ENCODE results near the gene NAGK. TPM values are rescaled to one million over a fixed set of nuclear protein-coding genes. Genes with fewer than 3 reads are reported as not detected.

Gene NAGK
- total and polyA plus RNA-seq, 9 of the 15 experiments (the other 6 are each of a cell fraction or from before 2014, with no cell fraction given): 4.9 to 14.9 (median 10.6) TPM

DNA sequence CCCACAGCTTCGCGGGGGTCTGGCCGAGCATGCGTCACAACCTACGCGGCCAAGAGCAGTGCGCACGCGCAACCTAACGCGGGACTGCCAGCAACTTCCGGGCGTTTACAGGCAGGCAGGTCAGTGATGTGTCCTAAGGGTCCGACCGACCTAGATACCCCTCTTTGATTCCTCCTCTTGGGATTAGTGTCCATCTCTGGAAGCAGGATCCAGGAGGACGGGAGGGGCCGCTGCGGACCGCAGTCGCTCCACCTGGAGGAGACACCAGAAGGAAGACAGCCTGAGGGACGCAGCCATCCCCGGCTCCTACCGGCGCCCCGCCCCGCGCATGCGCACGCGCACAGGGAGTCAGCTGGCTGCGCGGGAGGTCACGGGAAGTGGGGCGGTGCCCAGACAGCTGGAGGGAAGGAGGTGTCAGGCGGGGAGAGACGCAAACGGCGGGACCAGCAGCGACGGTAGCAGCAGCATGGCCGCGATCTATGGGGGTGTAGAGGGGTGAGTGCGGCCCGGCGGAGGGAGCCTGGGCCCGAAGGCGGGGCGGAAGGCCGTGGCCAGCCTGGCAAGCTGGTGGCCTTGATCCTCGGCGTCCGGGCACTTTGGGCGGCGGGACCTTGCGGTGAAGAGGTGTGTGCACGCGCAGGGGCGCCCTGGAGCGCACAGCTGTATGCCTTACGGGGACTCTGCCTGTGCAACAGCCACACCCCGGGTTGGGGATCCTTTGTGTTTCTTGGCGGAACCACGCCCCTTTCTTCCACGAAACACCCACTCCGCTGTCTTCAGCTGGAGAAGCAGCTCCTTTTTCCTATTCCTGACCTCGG, at the start of gene NAGK (continued):
- TF ChIP-seq, protein P1, sequence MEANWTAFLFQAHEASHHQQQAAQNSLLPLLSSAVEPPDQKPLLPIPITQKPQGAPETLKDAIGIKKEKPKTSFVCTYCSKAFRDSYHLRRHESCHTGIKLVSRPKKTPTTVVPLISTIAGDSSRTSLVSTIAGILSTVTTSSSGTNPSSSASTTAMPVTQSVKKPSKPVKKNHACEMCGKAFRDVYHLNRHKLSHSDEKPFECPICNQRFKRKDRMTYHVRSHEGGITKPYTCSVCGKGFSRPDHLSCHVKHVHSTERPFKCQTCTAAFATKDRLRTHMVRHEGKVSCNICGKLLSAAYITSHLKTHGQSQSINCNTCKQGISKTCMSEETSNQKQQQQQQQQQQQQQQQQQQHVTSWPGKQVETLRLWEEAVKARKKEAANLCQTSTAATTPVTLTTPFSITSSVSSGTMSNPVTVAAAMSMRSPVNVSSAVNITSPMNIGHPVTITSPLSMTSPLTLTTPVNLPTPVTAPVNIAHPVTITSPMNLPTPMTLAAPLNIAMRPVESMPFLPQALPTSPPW (CRISPR knock-in tag; IDR thresholded peaks at IDR 0.05): peak; percentile 79
- TF ChIP-seq ZBED1 (IDR thresholded peaks at IDR 0.05) (no peak; the same call in 1 of the 2 replicates), CBX8 (IDR thresholded peaks at IDR 0.05; ENCODE audit: borderline replicate concordance, extremely low read depth, low read depth, low read length, poor library complexity, severe bottlenecking) (no peak), MXI1 (IDR thresholded peaks at IDR 0.05; ENCODE audit: low read depth, low read length) (peak; percentile 68; the same call in 1 of the 2 replicates), RNF2 (IDR thresholded peaks at IDR 0.05) (peak; percentile 87), SIN3A (IDR thresholded peaks at IDR 0.05; ENCODE audit: borderline replicate concordance in 2 of 2, control insufficient read depth in 1 of 2, low read depth in 2 of 2, low read length in 2 of 2) (peak; percentile 98 to 99), GTF2E2 (tag; IDR thresholded peaks at IDR 0.05) (peak; percentile 94), NR2F6 (CRISPR knock-in tag; IDR thresholded peaks at IDR 0.05) (no peak), ZNF263 (CRISPR knock-in tag; IDR thresholded peaks at IDR 0.05; ENCODE audit: borderline replicate concordance) (no peak; the same call in 1 of the 2 replicates), COPS2 (conservative IDR thresholded peaks at IDR 0.05) (no peak), ESRRA (IDR thresholded peaks at IDR 0.05; ENCODE audit: borderline replicate concordance, low read depth) (peak; percentile 65)
- TF ChIP-seq, protein P2, sequence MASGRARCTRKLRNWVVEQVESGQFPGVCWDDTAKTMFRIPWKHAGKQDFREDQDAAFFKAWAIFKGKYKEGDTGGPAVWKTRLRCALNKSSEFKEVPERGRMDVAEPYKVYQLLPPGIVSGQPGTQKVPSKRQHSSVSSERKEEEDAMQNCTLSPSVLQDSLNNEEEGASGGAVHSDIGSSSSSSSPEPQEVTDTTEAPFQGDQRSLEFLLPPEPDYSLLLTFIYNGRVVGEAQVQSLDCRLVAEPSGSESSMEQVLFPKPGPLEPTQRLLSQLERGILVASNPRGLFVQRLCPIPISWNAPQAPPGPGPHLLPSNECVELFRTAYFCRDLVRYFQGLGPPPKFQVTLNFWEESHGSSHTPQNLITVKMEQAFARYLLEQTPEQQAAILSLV (tag; IDR thresholded peaks at IDR 0.05): no peak
- TF ChIP-seq, protein P3, sequence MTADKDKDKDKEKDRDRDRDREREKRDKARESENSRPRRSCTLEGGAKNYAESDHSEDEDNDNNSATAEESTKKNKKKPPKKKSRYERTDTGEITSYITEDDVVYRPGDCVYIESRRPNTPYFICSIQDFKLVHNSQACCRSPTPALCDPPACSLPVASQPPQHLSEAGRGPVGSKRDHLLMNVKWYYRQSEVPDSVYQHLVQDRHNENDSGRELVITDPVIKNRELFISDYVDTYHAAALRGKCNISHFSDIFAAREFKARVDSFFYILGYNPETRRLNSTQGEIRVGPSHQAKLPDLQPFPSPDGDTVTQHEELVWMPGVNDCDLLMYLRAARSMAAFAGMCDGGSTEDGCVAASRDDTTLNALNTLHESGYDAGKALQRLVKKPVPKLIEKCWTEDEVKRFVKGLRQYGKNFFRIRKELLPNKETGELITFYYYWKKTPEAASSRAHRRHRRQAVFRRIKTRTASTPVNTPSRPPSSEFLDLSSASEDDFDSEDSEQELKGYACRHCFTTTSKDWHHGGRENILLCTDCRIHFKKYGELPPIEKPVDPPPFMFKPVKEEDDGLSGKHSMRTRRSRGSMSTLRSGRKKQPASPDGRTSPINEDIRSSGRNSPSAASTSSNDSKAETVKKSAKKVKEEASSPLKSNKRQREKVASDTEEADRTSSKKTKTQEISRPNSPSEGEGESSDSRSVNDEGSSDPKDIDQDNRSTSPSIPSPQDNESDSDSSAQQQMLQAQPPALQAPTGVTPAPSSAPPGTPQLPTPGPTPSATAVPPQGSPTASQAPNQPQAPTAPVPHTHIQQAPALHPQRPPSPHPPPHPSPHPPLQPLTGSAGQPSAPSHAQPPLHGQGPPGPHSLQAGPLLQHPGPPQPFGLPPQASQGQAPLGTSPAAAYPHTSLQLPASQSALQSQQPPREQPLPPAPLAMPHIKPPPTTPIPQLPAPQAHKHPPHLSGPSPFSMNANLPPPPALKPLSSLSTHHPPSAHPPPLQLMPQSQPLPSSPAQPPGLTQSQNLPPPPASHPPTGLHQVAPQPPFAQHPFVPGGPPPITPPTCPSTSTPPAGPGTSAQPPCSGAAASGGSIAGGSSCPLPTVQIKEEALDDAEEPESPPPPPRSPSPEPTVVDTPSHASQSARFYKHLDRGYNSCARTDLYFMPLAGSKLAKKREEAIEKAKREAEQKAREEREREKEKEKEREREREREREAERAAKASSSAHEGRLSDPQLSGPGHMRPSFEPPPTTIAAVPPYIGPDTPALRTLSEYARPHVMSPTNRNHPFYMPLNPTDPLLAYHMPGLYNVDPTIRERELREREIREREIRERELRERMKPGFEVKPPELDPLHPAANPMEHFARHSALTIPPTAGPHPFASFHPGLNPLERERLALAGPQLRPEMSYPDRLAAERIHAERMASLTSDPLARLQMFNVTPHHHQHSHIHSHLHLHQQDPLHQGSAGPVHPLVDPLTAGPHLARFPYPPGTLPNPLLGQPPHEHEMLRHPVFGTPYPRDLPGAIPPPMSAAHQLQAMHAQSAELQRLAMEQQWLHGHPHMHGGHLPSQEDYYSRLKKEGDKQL (CRISPR knock-in tag; IDR thresholded peaks at IDR 0.05; ENCODE audit: borderline replicate concordance): no peak; the same call in 1 of the 2 replicates
- TF ChIP-seq, protein P4, sequence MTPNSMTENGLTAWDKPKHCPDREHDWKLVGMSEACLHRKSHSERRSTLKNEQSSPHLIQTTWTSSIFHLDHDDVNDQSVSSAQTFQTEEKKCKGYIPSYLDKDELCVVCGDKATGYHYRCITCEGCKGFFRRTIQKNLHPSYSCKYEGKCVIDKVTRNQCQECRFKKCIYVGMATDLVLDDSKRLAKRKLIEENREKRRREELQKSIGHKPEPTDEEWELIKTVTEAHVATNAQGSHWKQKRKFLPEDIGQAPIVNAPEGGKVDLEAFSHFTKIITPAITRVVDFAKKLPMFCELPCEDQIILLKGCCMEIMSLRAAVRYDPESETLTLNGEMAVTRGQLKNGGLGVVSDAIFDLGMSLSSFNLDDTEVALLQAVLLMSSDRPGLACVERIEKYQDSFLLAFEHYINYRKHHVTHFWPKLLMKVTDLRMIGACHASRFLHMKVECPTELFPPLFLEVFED (CRISPR knock-in tag; conservative IDR thresholded peaks at IDR 0.05): peak; percentile 74

Data from K562 (cell line).